Endodermal cell (in vitro differentiated cells): ENCODE measurements around the gene NLGN3. TPM values are rescaled to one million over a fixed set of nuclear protein-coding genes. Genes with fewer than 3 reads are reported as not detected.

Experiments
- DNase-seq: peaks from one replicate; pipeline ENCODE4 v3.0.0-alpha.2; 2017
- H3K27ac ChIP-seq: 2 replicates; pipeline ENCODE4 v1.5.1; 2013; ENCODE audit warnings: mild to moderate bottlenecking, low read depth, low read length, moderate library complexity
- H3K27me3 ChIP-seq: 2 replicates; pipeline ENCODE4 v1.6.1; 2013; ENCODE audit warnings: mild to moderate bottlenecking, low read length, moderate library complexity; ENCODE audit not compliant: insufficient read depth, control insufficient read depth, poor library complexity, severe bottlenecking
- H3K36me3 ChIP-seq: 2 replicates; pipeline ENCODE4 v1.7.0; 2013; ENCODE audit warnings: mild to moderate bottlenecking, low read length, moderate library complexity; ENCODE audit not compliant: control insufficient read depth, insufficient read depth
- H3K4me1 ChIP-seq: one replicate; pipeline ENCODE4 v1.7.0; 2013; ENCODE audit warnings: low read length; ENCODE audit not compliant: control insufficient read depth, insufficient read depth
- H3K4me3 ChIP-seq: 2 replicates; pipeline ENCODE4 v1.5.1; 2013; ENCODE audit warnings: mild to moderate bottlenecking, low read length, moderate library complexity
- H3K9ac ChIP-seq: 2 replicates; pipeline ENCODE4 v1.6.1; 2013; ENCODE audit warnings: mild to moderate bottlenecking, low read length, moderate library complexity; ENCODE audit not compliant: poor library complexity, severe bottlenecking; ENCODE audit errors: extremely low read depth
- H3K9me3 ChIP-seq: 2 replicates; pipeline ENCODE4 v1.6.1; 2013; ENCODE audit warnings: mild to moderate bottlenecking, low read length, moderate library complexity; ENCODE audit not compliant: control insufficient read depth
- H3K27ac Mint-ChIP-seq: 2 replicates; pipeline ENCODE4 v1.8.0; 2020; ENCODE audit warnings: mixed read lengths
- H3K27me3 Mint-ChIP-seq: 2 replicates; pipeline ENCODE4 v1.8.0; 2021; ENCODE audit warnings: mild to moderate bottlenecking, mixed read lengths; ENCODE audit not compliant: insufficient read depth
- H3K36me3 Mint-ChIP-seq: 2 replicates; pipeline ENCODE4 v1.8.0; 2020; ENCODE audit warnings: low read depth, mixed read lengths
- H3K4me1 Mint-ChIP-seq: 2 replicates; pipeline ENCODE4 v1.8.0; 2020; ENCODE audit warnings: mixed read lengths
- H3K4me3 Mint-ChIP-seq: 2 replicates; pipeline ENCODE4 v1.8.0; 2020; ENCODE audit warnings: mild to moderate bottlenecking, moderate library complexity, mixed read lengths
- H3K9me3 Mint-ChIP-seq: 2 replicates; pipeline ENCODE4 v1.8.0; 2020; ENCODE audit warnings: mild to moderate bottlenecking, mixed read lengths
- CTCF ChIP-seq: fragments of 200-600 bp; sonication (generic); conservative IDR thresholded peaks from 2 replicates; pipeline ENCODE4 v1.5.0; 2021; ENCODE audit warnings: antibody characterized with exemption, mild to moderate bottlenecking
- WGBS, 2 experiments: methylation state at CpG; one replicate each; pipeline versions ENCODE4 v1.1.5 to v1.1.7; 2013; ENCODE audit warnings: missing lambda C conversion rate in 2 of 2, mixed read lengths in 1 of 2; ENCODE audit not compliant: insufficient coverage in 1 of 2, insufficient read length in 1 of 2; 5-methylcytosine and 5-hydroxymethylcytosine counted together
- total RNA-seq, 2 donors: library from RNA; stranded (reverse); fragmentation: NEBNext Ultra II Directional in 1 of 2; extraction: Animal tissue kit (Norgen Biotek cat#: 25700) in 1 of 2; gene quantifications; 2 replicates in 1 of 2; 3 replicates in 1 of 2; pipeline ENCODE4 v1.2.1, GENCODE V29; 2021

NLGN3 gene
- total RNA-seq, 2 donors from 2014 or later: 1.3 to 3.0 TPM

DNA sequence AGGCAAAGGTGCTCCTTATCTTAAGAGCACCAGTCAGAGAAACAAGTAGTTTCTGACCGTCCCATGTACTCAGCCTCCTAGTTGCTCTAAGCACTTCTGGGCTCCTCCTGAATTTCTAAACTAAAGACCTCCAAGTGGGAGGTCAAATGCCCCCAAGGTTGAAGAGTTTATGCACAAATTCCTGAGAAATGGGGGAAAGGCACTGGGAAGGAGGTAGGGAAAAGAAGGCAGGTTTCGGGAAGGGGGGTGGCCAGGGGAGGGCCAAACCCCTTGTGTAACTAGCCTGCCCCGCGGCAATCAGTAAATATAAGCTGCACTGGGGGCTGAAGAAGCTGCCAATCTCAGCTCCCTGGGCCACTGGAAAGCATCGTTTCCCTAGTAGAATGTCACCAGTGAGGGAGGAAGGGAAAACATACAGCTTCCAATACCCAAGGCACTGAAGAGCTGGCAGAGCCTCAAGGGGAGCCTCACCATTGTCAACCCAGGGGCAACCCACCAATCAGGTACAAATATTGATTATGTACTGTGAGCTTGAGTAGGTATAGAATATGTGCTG is 45.6 kb upstream of the NLGN3 start:
- no peaks in the 10 kb centered on the region for H3K9me3 ChIP-seq
- no peaks in the 10 kb centered on the region for H3K36me3 ChIP-seq
- H3K4me1 ChIP-seq: peaks cover 7% of the 10 kb centered on the region
- peak; percentile 50 for DNase-seq
- Mint-ChIP-seq H3K9me3 (peaks cover 53% of the 10 kb centered on the region), H3K27ac (no peak overlapping the region), H3K4me1 (peaks cover 33% of the 10 kb centered on the region), H3K36me3 (no peaks in the 10 kb centered on the region), H3K27me3 (peaks cover 26% of the 10 kb centered on the region), H3K4me3 (no peak overlapping the region)
- H3K9ac ChIP-seq: no peak overlapping the region
- no peak overlapping the region for H3K4me3 ChIP-seq
- 30% methylated on average over 5 of the region's 5 CpGs; no CpG with 5 or more reads in 1 of the 2 experiments for WGBS, 2 experiments
- TF ChIP-seq CTCF: no peak
- H3K27ac ChIP-seq: no peak overlapping the region
- H3K27me3 ChIP-seq: no peaks in the 10 kb centered on the region

- DNase-seq: peak; percentile 68
- peaks cover 53% of the 10 kb centered on the region for H3K9me3 Mint-ChIP-seq
- Histone ChIP-seq H3K9me3 (no peaks in the 10 kb centered on the region), H3K4me3 (no peak overlapping the region), H3K27me3 (no peaks in the 10 kb centered on the region), H3K27ac (no peak overlapping the region), H3K9ac (no peak overlapping the region), H3K36me3 (no peaks in the 10 kb centered on the region), H3K4me1 (peaks cover 7% of the 10 kb centered on the region)
- peak overlapping the region; percentile 40 for H3K4me3 Mint-ChIP-seq
- peaks cover 40% of the 10 kb centered on the region for H3K4me1 Mint-ChIP-seq
- no peak overlapping the region for H3K27ac Mint-ChIP-seq
- TF ChIP-seq CTCF: no peak
- H3K27me3 Mint-ChIP-seq: peaks cover 21% of the 10 kb centered on the region
- no peaks in the 10 kb centered on the region for H3K36me3 Mint-ChIP-seq
- WGBS, 2 experiments: 19% methylated on average over 4 of the region's 4 CpGs; no CpG with 5 or more reads in 1 of the 2 experiments
These were observed 44.9 kb upstream of the NLGN3 start for GRCh38 chrX:71099736-71100135.

DNA sequence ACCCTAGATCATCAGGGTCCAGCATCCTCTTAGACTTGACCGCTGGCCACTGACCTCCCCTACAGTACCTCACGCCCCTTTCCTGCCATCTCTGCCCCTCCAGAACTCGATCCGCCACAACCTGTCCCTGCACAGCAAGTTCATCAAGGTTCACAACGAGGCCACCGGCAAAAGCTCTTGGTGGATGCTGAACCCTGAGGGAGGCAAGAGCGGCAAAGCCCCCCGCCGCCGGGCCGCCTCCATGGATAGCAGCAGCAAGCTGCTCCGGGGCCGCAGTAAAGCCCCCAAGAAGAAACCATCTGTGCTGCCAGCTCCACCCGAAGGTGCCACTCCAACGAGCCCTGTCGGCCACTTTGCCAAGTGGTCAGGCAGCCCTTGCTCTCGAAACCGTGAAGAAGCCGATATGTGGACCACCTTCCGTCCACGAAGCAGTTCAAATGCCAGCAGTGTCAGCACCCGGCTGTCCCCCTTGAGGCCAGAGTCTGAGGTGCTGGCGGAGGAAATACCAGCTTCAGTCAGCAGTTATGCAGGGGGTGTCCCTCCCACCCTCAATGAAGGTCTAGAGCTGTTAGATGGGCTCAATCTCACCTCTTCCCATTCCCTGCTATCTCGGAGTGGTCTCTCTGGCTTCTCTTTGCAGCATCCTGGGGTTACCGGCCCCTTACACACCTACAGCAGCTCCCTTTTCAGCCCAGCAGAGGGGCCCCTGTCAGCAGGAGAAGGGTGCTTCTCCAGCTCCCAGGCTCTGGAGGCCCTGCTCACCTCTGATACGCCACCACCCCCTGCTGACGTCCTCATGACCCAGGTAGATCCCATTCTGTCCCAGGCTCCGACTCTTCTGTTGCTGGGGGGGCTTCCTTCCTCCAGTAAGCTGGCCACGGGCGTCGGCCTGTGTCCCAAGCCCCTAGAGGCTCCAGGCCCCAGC is 43.8 kb upstream of the NLGN3 start:
- Histone ChIP-seq H3K27ac (no peak overlapping the region), H3K9ac (no peak overlapping the region), H3K4me3 (no peak overlapping the region), H3K27me3 (no peaks in the 10 kb centered on the region), H3K36me3 (no peaks in the 10 kb centered on the region), H3K4me1 (peaks cover 7% of the 10 kb centered on the region), H3K9me3 (no peaks in the 10 kb centered on the region)
- WGBS, 2 experiments: 73 to 88% methylated on average over 14 to 31 of the region's 31 CpGs
- H3K27me3 Mint-ChIP-seq: peaks cover 18% of the 10 kb centered on the region
- H3K27ac Mint-ChIP-seq: peak overlapping the region; percentile 52
- peak; percentile 57 for DNase-seq
- H3K36me3 Mint-ChIP-seq: no peaks in the 10 kb centered on the region
- H3K4me1 Mint-ChIP-seq: peaks cover 37% of the 10 kb centered on the region
- H3K9me3 Mint-ChIP-seq: peaks cover 51% of the 10 kb centered on the region
- peak; percentile 55 for TF ChIP-seq CTCF
- peak overlapping the region; percentile 40 for H3K4me3 Mint-ChIP-seq
